MM.1S (cell line): ENCODE data around the gene B3GNT5.

Experiments
- EZH2 ChIP-seq: fragments of 300-600 bp; sonication (generic); optimal IDR thresholded peaks from 2 replicates; pipeline ENCODE3; 2017; ENCODE audit warnings: low read depth, mild to moderate bottlenecking, antibody characterized with exemption, low read length, mixed read lengths
- EZH2phosphoT487 ChIP-seq: fragments of 300-600 bp; sonication (generic); IDR thresholded peaks from 2 replicates; pipeline ENCODE4 v1.6.1; 2018; ENCODE audit warnings: antibody characterized with exemption, low read length
- TF ChIP-seq, protein P1 (sequence below): fragments of 300-600 bp; sonication (generic); IDR thresholded peaks from 2 replicates; pipeline ENCODE4 v1.5.1; 2016; ENCODE audit warnings: antibody characterized with exemption, low read length, mixed read lengths

DNA sequence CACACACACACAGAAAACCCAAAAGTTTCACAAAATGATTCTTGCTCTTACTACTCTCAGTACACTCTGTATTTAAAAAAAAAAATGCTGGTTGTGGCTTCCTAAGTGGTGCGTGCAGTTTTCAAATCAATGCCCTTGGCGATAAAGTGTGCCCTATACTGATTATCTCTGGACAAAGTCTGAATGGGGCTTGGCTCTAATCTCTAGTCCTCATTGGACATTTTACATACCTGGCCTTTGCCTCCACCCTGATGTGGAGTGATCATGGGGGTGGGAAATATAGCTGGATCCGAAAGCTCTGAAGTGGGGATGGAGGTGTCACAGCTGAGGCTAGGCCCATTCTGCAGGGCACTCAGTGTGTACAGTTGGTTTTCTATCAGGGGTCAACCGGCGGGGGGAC, 14.1 kb downstream of the B3GNT5 start:
- TF ChIP-seq, protein P1, sequence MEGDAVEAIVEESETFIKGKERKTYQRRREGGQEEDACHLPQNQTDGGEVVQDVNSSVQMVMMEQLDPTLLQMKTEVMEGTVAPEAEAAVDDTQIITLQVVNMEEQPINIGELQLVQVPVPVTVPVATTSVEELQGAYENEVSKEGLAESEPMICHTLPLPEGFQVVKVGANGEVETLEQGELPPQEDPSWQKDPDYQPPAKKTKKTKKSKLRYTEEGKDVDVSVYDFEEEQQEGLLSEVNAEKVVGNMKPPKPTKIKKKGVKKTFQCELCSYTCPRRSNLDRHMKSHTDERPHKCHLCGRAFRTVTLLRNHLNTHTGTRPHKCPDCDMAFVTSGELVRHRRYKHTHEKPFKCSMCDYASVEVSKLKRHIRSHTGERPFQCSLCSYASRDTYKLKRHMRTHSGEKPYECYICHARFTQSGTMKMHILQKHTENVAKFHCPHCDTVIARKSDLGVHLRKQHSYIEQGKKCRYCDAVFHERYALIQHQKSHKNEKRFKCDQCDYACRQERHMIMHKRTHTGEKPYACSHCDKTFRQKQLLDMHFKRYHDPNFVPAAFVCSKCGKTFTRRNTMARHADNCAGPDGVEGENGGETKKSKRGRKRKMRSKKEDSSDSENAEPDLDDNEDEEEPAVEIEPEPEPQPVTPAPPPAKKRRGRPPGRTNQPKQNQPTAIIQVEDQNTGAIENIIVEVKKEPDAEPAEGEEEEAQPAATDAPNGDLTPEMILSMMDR: no peak
- TF ChIP-seq EZH2 (no peak), EZH2phosphoT487 (no peak)
